H9 (cell line): ENCODE results near the gene FAS. TPM values are rescaled to one million over a fixed set of nuclear protein-coding genes. Genes with fewer than 3 reads are reported as not detected.

Source experiments
- DNase-seq: peaks from one replicate; pipeline ENCODE4 v3.0.0-alpha.2; 2017
- H2AFZ ChIP-seq: one replicate; pipeline ENCODE4 v1.6.1; 2013; ENCODE audit warnings: mild to moderate bottlenecking, low read length, control low read depth, moderate library complexity
- H2AK5ac ChIP-seq: 2 replicates; pipeline ENCODE4 v1.6.1; 2013; ENCODE audit warnings: low read length, control low read depth, mixed read lengths; ENCODE audit not compliant: insufficient read length
- H2BK120ac ChIP-seq: one replicate; pipeline ENCODE4 v1.6.1; 2013; ENCODE audit warnings: low read depth, mild to moderate bottlenecking, low read length, control low read depth, inconsistent platforms; ENCODE audit not compliant: poor library complexity, severe bottlenecking
- H2BK12ac ChIP-seq: 2 replicates; pipeline ENCODE4 v1.6.1; 2013; ENCODE audit warnings: low read length, control low read depth, mixed read lengths, low read depth; ENCODE audit not compliant: insufficient read length
- H2BK15ac ChIP-seq: 2 replicates; pipeline ENCODE4 v1.6.1; 2013; ENCODE audit warnings: low read depth, low read length, control low read depth
- H2BK20ac ChIP-seq: one replicate; pipeline ENCODE4 v1.6.1; 2013; ENCODE audit warnings: low read depth, mild to moderate bottlenecking, low read length, control low read depth, inconsistent platforms; ENCODE audit not compliant: poor library complexity, severe bottlenecking
- H2BK5ac ChIP-seq: 2 replicates; pipeline ENCODE4 v1.6.1; 2013; ENCODE audit warnings: low read length, control low read depth, mixed read lengths; ENCODE audit not compliant: insufficient read length
- H3K14ac ChIP-seq: 2 replicates; pipeline ENCODE4 v1.6.1; 2013; ENCODE audit warnings: low read length, control low read depth; ENCODE audit not compliant: insufficient read depth
- H3K18ac ChIP-seq: 2 replicates; pipeline ENCODE4 v1.6.1; 2013; ENCODE audit warnings: low read depth, mild to moderate bottlenecking, mixed read lengths, low read length, control low read depth; ENCODE audit not compliant: insufficient read length
- H3K23ac ChIP-seq: 2 replicates; pipeline ENCODE4 v1.6.1; 2013; ENCODE audit warnings: low read length, control low read depth, mixed read lengths, low read depth; ENCODE audit not compliant: insufficient read length
- H3K23me2 ChIP-seq: 2 replicates; pipeline ENCODE4 v1.6.1; 2013; ENCODE audit warnings: low read depth, mild to moderate bottlenecking, mixed read lengths, low read length, control low read depth; ENCODE audit not compliant: insufficient read length, poor library complexity, severe bottlenecking
- H3K27ac ChIP-seq: 2 replicates; pipeline ENCODE4 v1.5.1; 2013; ENCODE audit warnings: low read length, control low read depth, mixed read lengths, low read depth; ENCODE audit not compliant: insufficient read length
- H3K27me3 ChIP-seq: 2 replicates; pipeline ENCODE4 v1.6.1; 2013; ENCODE audit warnings: low read length, control low read depth, inconsistent platforms; ENCODE audit not compliant: insufficient read depth
- H3K4ac ChIP-seq: 2 replicates; pipeline ENCODE4 v1.6.1; 2013; ENCODE audit warnings: low read depth, mild to moderate bottlenecking, control low read depth, inconsistent platforms, low read length, moderate library complexity
- H3K4me1 ChIP-seq: 2 replicates; pipeline ENCODE4 v1.6.1; 2013; ENCODE audit warnings: low read length, control low read depth, inconsistent platforms; ENCODE audit not compliant: insufficient read depth
- H3K4me2 ChIP-seq: 2 replicates; pipeline ENCODE4 v1.6.1; 2013; ENCODE audit warnings: low read length, control low read depth, mixed read lengths; ENCODE audit not compliant: insufficient read length, insufficient read depth
- H3K56ac ChIP-seq: 2 replicates; pipeline ENCODE4 v1.6.1; 2013; ENCODE audit warnings: low read depth, mild to moderate bottlenecking, mixed read lengths, low read length, control low read depth; ENCODE audit not compliant: insufficient read length
- H3K79me1 ChIP-seq: 2 replicates; pipeline ENCODE4 v1.6.1; 2013; ENCODE audit warnings: low read depth, mild to moderate bottlenecking, moderate library complexity, low read length, control low read depth, inconsistent platforms; ENCODE audit not compliant: insufficient read depth, poor library complexity, severe bottlenecking
- H3K79me2 ChIP-seq: 2 replicates; pipeline ENCODE4 v1.6.1; 2013; ENCODE audit warnings: low read length, control low read depth, inconsistent platforms; ENCODE audit not compliant: insufficient read depth
- H3K9ac ChIP-seq: 2 replicates; pipeline ENCODE4 v1.6.1; 2013; ENCODE audit warnings: low read length, control low read depth, mixed read lengths; ENCODE audit not compliant: insufficient read length; ENCODE audit errors: extremely low read depth
- H3K9me3 ChIP-seq: one replicate; pipeline ENCODE4 v1.6.1; 2013; ENCODE audit warnings: low read depth, low read length, inconsistent platforms; ENCODE audit not compliant: control insufficient read depth
- H3T11ph ChIP-seq: one replicate; pipeline ENCODE4 v1.6.1; 2013; ENCODE audit warnings: mild to moderate bottlenecking, low read length, control low read depth, inconsistent platforms
- H4K20me1 ChIP-seq: one replicate; pipeline ENCODE4 v1.6.1; 2013; ENCODE audit not compliant: control insufficient read depth, insufficient read length, insufficient read depth
- H4K5ac ChIP-seq: 2 replicates; pipeline ENCODE4 v1.6.1; 2013; ENCODE audit warnings: low read depth, mild to moderate bottlenecking, mixed read lengths, low read length, control low read depth; ENCODE audit not compliant: insufficient read length
- H4K8ac ChIP-seq: replicated peaks from 2 replicates; pipeline ENCODE4 v1.6.1; 2013; ENCODE audit warnings: low read length, control low read depth, mixed read lengths, low read depth; ENCODE audit not compliant: insufficient read length
- H4K91ac ChIP-seq: 2 replicates; pipeline ENCODE4 v1.6.1; 2013; ENCODE audit warnings: low read depth, mild to moderate bottlenecking, moderate library complexity, mixed read lengths, low read length, control low read depth; ENCODE audit not compliant: insufficient read length
- H3K27ac Mint-ChIP-seq, 3 experiments: 2 replicates in 2 of 3; 3 replicates in 1 of 3; pipeline ENCODE4 v1.8.0; 2020 to 2021; ENCODE audit warnings: mixed read lengths in 3 of 3, mild to moderate bottlenecking in 1 of 3, moderate library complexity in 1 of 3
- H3K27me3 Mint-ChIP-seq: 2 replicates; pipeline ENCODE4 v1.8.0; 2021; ENCODE audit warnings: low read depth, mild to moderate bottlenecking, moderate library complexity, mixed read lengths
- H3K36me3 Mint-ChIP-seq, 3 experiments: 2 replicates in 2 of 3; 3 replicates in 1 of 3; pipeline ENCODE4 v1.8.0; 2020 to 2021; ENCODE audit warnings: low read depth in 3 of 3, mixed read lengths in 3 of 3; ENCODE audit not compliant: insufficient read depth in 1 of 3
- H3K4me1 Mint-ChIP-seq, 2 experiments: 2 replicates each; pipeline ENCODE4 v1.8.0; 2020; ENCODE audit warnings: mixed read lengths in 2 of 2
- H3K4me3 Mint-ChIP-seq, 2 experiments: 2 replicates in 1 of 2; 3 replicates in 1 of 2; pipeline ENCODE4 v1.8.0; 2020 to 2021; ENCODE audit warnings: mild to moderate bottlenecking in 2 of 2, mixed read lengths in 2 of 2, moderate library complexity in 1 of 2
- H3K9me3 Mint-ChIP-seq, 2 experiments: 2 replicates in 1 of 2; 3 replicates in 1 of 2; pipeline ENCODE4 v1.8.0; 2020; ENCODE audit warnings: mild to moderate bottlenecking in 2 of 2, mixed read lengths in 2 of 2, moderate library complexity in 1 of 2
- CTCF ChIP-seq: fragments of 200-600 bp; sonication (generic); conservative IDR thresholded peaks from 3 replicates; pipeline ENCODE4 v1.8.0; 2021; ENCODE audit warnings: antibody characterized with exemption, mild to moderate bottlenecking
- WGBS: extraction: QIAGEN DNeasy Blood & Tissue Kit; methylation state at CpG from one replicate; pipeline ENCODE4 v1.1.7; 2013; ENCODE audit warnings: missing lambda C conversion rate, low lambda C conversion rate, mixed read lengths; ENCODE audit not compliant: insufficient read length; ENCODE audit errors: extremely low coverage; 5-methylcytosine and 5-hydroxymethylcytosine counted together
- total RNA-seq: library from RNA; stranded (reverse); gene quantifications from 2 replicates; pipeline ENCODE4 v1.2.1, GENCODE V29; 2021

FAS gene
- total RNA-seq, 1 experiment from 2014 or later = 3.0 TPM

- Histone ChIP-seq H3K9ac (no peak overlapping the region), H3K23ac (no peak overlapping the region), H3T11ph (no peak overlapping the region), H4K20me1 (no peaks in the 10 kb centered on the region), H3K23me2 (peaks cover 18% of the 10 kb centered on the region), H2BK20ac (no peak overlapping the region), H3K56ac (no peak overlapping the region), H2BK120ac (no peak overlapping the region), H3K18ac (no peak overlapping the region), H3K14ac (no peak overlapping the region), H4K91ac (no peak overlapping the region), H4K5ac (no peak overlapping the region), H2BK5ac (no peak overlapping the region), H3K79me1 (no peaks in the 10 kb centered on the region), H3K9me3 (no peaks in the 10 kb centered on the region), H2BK15ac (no peak overlapping the region), H4K8ac (no peak overlapping the region), H3K27me3 (no peaks in the 10 kb centered on the region; the same call in 1 of the 2 replicates), H3K4ac (no peak overlapping the region), H2AK5ac (no peak overlapping the region), H3K79me2 (no peaks in the 10 kb centered on the region), H3K4me1 (no peaks in the 10 kb centered on the region), H3K4me2 (peak overlapping the region; percentile 44), H2AFZ (peak overlapping the region; percentile 24), H2BK12ac (no peak overlapping the region), H3K27ac (no peak overlapping the region)
- Mint-ChIP-seq H3K4me3 (peak overlapping the region; percentile 86 to 90), H3K9me3 (0 out of 5 replicates have a peak, but pooled peaks cover 0 to 2% of the 10 kb centered on the region in 2 experiments), H3K4me1 (peaks cover 23 to 24% of the 10 kb centered on the region in 2 experiments), H3K27ac (no peak overlapping the region), H3K36me3 (no peaks in the 10 kb centered on the region; a peak in 1 of 7 replicates), H3K27me3 (peaks cover 42% of the 10 kb centered on the region)
- no peak for TF ChIP-seq CTCF
- WGBS = no CpG with 5 or more reads among the region's 6 CpGs
- no peak for DNase-seq
Observed at GRCh38 chr10:88991899-88992320, 1.3 kb downstream of the FAS start.
